Esophagus muscularis mucosa (tissue), 4 donors: ENCODE data around the gene STEAP4. TPM values are rescaled to one million over a fixed set of nuclear protein-coding genes. Genes with fewer than 3 reads are reported as not detected.

Experiments
- DNase-seq: peaks from one replicate; pipeline ENCODE4 v3.0.0-alpha.2; 2017; ENCODE audit errors: extremely low spot score
- H3K27ac ChIP-seq, 4 donors: fragments of 200-600 bp; sonication (generic); replicated peaks in 1 of 4; 1 replicate in 3 of 4; 2 replicates in 1 of 4; pipeline ENCODE4 v1.5.1; 2016 to 2019; ENCODE audit warnings: mild to moderate bottlenecking in 1 of 4
- H3K27me3 ChIP-seq, 4 donors: fragments of 200-600 bp; sonication (generic); one replicate each; pipeline versions ENCODE4 v1.5.1 to v1.6.0; 2016 to 2019
- H3K36me3 ChIP-seq, 4 donors: fragments of 200-600 bp; sonication (generic); one replicate each; pipeline ENCODE4 v1.5.1; 2016 to 2019
- H3K4me1 ChIP-seq, 4 donors: fragments of 200-600 bp; sonication (generic); one replicate each; pipeline ENCODE4 v1.5.1; 2016 to 2019
- H3K4me3 ChIP-seq, 4 donors: fragments of 200-600 bp; sonication (generic); 1 replicate in 2 of 4; 2 replicates in 2 of 4; pipeline ENCODE4 v1.5.1; 2016 to 2019; ENCODE audit warnings: mild to moderate bottlenecking in 4 of 4, moderate library complexity in 1 of 4
- H3K9me3 ChIP-seq, 4 donors: fragments of 200-600 bp; sonication (generic); 1 replicate in 3 of 4; 2 replicates in 1 of 4; pipeline ENCODE4 v1.5.1; 2016 to 2019
- CTCF ChIP-seq, 3 experiments: fragments of 200-600 bp in 2 of 3; fragments of 450-650 bp in 1 of 3; sonication (generic) in 2 of 3; IDR thresholded peaks; one replicate each; pipeline ENCODE4 v1.5.1; 2017 to 2019; ENCODE audit warnings: antibody characterized with exemption in 3 of 3, mild to moderate bottlenecking in 2 of 3, moderate library complexity in 1 of 3
- EP300 ChIP-seq: sonication (generic); formaldehyde crosslinking; IDR thresholded peaks from one replicate; pipeline ENCODE4 v1.6.1; 2017; ENCODE audit warnings: antibody characterized with exemption
- POLR2A ChIP-seq: fragments of 450-650 bp; IDR thresholded peaks from one replicate; pipeline ENCODE4 v1.6.1; 2017; ENCODE audit warnings: antibody characterized with exemption, moderate library complexity, mild to moderate bottlenecking, low read depth
- POLR2AphosphoS5 ChIP-seq, 2 donors: sonication (generic); formaldehyde crosslinking; IDR thresholded peaks; one replicate each; pipeline ENCODE4 v1.6.1; 2017; ENCODE audit warnings: antibody characterized with exemption in 2 of 2
- WGBS: methylation state at CpG from one replicate; pipeline ENCODE4 v1.1.5; 2018; 5-methylcytosine and 5-hydroxymethylcytosine counted together
- intact Hi-C: fragments of 100-400 bp; cut with DNase I; formaldehyde crosslinking; loops from one replicate; pipeline ENCODE4 v1.15.1; 2023
- total RNA-seq, 4 donors: library from RNA; depleted of rRNA; stranded (reverse); fragments of >200 nt; gene quantifications; one replicate each; pipeline versions ENCODE4 v1.1.0 to v1.2.1, GENCODE V29; 2016

STEAP4 gene
- total RNA-seq, 4 donors from 2014 or later, result 21.6 to 72.4 (median 56.6) TPM

- intact Hi-C loops, result no loop called here
Observed at GRCh38 chr7:88346357-88346756, 39.7 kb upstream of the STEAP4 start.

DNA sequence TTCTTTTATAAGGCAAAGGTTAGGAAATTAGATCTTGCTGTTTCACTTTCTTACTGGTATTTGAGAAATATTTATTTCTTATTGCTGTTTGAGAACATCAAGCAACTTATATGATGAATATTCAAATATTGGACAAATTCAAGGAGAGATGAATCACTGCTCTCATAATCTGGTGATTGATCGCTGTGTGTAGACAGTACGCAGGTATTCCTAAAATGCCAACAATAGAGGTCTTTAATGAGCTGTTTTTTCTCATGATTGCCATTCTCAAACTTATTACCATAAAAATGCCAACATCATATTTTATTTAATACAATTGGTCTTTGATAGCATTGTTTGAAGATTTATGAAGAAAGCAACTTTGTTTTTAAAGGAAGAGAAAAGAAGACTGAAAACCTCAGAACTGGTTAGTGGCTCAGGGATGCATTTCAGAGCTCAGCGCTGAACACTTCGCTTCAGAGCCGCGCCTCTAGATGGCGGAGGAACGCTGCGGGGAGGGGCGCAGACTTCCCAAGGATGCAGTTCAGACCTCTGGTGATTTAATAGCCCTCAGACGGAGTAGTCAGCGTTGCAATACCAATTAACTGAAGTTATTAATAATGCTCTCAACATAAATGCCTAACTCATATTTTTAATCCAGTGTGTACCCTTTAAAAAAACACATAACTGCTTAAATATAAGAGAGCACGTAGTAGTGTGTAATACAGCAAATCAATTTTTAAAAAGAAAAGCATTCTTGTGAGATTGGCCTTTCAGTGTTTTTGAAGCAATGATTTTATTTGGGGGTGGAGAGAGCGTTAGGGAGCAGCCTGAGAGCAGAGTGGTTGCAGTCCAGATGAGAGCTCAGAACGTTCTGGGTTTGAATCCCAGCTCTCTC lies 38.5 kb upstream of the STEAP4 start:
- H3K4me1 ChIP-seq, result no peaks in the 10 kb centered on the region
- H3K36me3 ChIP-seq, result no peaks in the 10 kb centered on the region
- H3K4me3 ChIP-seq, result no peak overlapping the region
- DNase-seq, result no peak
- H3K9me3 ChIP-seq, result no peaks in the 10 kb centered on the region
- intact Hi-C loops, result no loop called here
- no peak overlapping the region for H3K27ac ChIP-seq
- 28% methylated on average over 15 of the region's 15 CpGs for WGBS
- no peaks in the 10 kb centered on the region for H3K27me3 ChIP-seq
- TF ChIP-seq EP300 (no peak), POLR2A (no peak), CTCF (IDR thresholded peaks at IDR 0.05) (peak in 2 of 3 experiments; percentile 28 to 47)

More at GRCh38 chr7:88346357-88346756, 39.7 kb upstream of the STEAP4 start:
- no peaks in the 10 kb centered on the region for H3K4me1 ChIP-seq
- H3K4me3 ChIP-seq, result no peak overlapping the region
- no peak for DNase-seq
- H3K9me3 ChIP-seq, result no peaks in the 10 kb centered on the region
- no peak overlapping the region for H3K27ac ChIP-seq
- no peaks in the 10 kb centered on the region for H3K27me3 ChIP-seq
- no peak for TF ChIP-seq POLR2AphosphoS5 (IDR thresholded peaks at IDR 0.05)
- TF ChIP-seq POLR2A, result no peak
- no peak for TF ChIP-seq EP300
- no peak for TF ChIP-seq CTCF (IDR thresholded peaks at IDR 0.05)
- H3K36me3 ChIP-seq, result no peaks in the 10 kb centered on the region
- WGBS, result 89% methylated on average over 2 of the region's 2 CpGs

- no peaks in the 10 kb centered on the region for H3K9me3 ChIP-seq
- H3K27ac ChIP-seq, result no peak overlapping the region
- no peak for DNase-seq
- no peaks in the 10 kb centered on the region for H3K4me1 ChIP-seq
- H3K27me3 ChIP-seq, result no peaks in the 10 kb centered on the region
- H3K4me3 ChIP-seq, result no peak overlapping the region
- 90% methylated on average over 8 of the region's 8 CpGs for WGBS
- TF ChIP-seq EP300, result no peak
- TF ChIP-seq CTCF (IDR thresholded peaks at IDR 0.05), result no peak
- H3K36me3 ChIP-seq, result no peaks in the 10 kb centered on the region
- intact Hi-C loops, result no loop called here
Observed at GRCh38 chr7:88344271-88344670, 37.6 kb upstream of the STEAP4 start.

GRCh38 chr7:88339195-88339922 lies 32.7 kb upstream of the STEAP4 start:
- Histone ChIP-seq H3K27me3 (peaks cover 0 to 4% (median 0%) of the 10 kb centered on the region in 4 donors), H3K36me3 (no peaks in the 10 kb centered on the region), H3K4me1 (no peaks in the 10 kb centered on the region), H3K4me3 (no peak overlapping the region), H3K27ac (no peak overlapping the region), H3K9me3 (no peaks in the 10 kb centered on the region)
- intact Hi-C loops, result no loop called here
- DNase-seq, result no peak
- TF ChIP-seq CTCF (IDR thresholded peaks at IDR 0.05) (no peak), EP300 (no peak), POLR2AphosphoS5 (IDR thresholded peaks at IDR 0.05) (no peak), POLR2A (no peak)
- WGBS, result 67% methylated on average over 2 of the region's 2 CpGs
